NCI-H1417 (cell line): ENCODE measurements around the gene DDX51.
"Not testable (repeated sequence)": the region's sequence is repeated elsewhere in the genome, so short reads cannot be mapped to it uniquely, and the experiment has no call there.

Source experiments
- DNase-seq, 3 experiments: peaks; one replicate each; lab custom pipeline; 2025; lab: John Stamatoyannopoulos, UW

DDX51 gene

GRCh38 chr12:132140918-132141841 lies 2.9 kb downstream of the DDX51 start:
- DNase-seq = no peak

DNA sequence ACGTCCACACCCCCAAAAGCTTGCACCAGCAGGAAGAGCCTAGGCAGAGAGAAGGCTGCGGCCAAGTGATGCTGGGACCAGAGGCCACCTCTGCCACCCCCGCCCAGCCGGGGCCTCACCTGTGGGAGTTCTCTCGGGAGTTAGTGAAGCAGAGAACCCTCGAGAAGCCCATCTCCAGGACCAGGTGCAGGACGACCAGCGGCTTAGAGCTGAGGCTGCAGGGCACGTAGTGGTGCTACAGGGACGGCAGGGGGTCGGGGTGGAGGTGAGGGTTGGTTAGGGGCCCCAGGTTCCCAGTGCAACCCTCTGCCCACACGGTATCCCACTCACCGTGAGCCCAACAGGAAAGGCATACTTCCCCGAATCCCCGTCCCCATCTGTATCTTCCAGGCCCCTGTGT lies 3.6 kb downstream of the DDX51 start:
- no peak for DNase-seq

- no peak for DNase-seq
Observed at GRCh38 chr12:132139912-132140311, 4.2 kb downstream of the DDX51 start.

DNA sequence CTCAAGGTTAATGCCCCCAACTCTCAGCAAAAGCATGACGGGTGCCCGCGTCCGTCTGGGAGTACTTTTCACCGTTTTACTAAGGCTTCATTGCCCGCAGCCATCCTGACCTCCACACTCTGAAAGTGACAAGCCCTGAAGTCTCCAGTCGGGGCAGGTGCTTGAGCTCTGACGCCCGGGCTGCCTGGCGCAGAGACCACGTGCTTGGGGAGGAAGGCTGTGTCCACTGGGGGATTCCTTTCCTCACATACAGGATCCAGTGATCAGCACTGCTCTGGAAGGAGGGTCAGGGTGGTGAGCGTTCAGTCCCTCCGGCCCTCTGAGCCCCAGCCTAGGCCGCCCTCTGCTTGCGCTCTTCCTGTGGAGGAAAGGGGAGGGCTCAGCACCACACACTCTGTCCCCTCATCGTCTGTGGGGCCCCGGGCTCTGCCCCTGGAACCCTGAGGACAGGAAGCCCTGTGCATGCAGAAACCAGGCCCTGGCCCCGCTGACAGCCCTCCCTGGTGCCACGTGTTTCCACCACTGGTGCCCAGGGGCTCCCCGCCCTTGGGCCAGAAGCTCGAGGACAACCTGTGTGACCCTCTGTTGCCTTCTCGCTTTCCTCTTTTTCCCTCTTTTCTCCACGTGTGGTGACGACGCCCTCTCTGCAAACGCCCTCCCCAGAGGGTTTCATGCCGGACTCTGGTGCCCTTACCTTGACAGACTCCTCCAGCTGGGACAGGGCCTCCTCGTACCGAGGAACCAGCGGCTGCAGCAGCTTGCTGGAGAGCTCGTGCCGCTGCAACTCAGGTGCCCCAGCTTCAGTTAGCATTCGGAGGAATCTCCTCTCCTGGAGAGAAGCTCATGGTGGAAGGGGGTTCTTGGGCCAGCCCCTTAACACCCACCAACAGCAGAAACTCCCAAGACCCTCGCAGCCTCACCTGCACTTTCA lies 4.9 kb downstream of the DDX51 start:
- DNase-seq = no peak

GRCh38 chr12:132137483-132138125 lies 6.5 kb downstream of the DDX51 start:
- no peak for DNase-seq

DNA sequence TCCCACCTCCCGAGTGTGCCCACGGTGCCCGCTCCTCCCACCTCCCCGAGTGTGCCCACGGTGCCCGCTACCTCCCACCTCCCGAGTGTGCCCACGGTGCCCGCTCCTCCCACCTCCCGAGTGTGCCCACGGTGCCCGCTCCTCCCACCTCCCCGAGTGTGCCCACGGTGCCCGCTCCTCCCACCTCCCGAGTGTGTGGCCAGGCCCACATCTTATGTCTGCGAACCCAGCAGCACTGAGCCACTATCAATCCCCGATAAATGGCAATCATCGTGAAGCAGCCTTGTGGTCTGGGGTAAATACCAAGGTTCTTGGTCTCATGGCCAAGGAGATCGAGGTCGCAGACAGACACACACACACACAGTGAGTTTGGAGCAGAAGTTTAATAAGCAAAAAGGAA lies 7.9 kb downstream of the DDX51 start:
- not testable (repeated sequence) for DNase-seq

DNA sequence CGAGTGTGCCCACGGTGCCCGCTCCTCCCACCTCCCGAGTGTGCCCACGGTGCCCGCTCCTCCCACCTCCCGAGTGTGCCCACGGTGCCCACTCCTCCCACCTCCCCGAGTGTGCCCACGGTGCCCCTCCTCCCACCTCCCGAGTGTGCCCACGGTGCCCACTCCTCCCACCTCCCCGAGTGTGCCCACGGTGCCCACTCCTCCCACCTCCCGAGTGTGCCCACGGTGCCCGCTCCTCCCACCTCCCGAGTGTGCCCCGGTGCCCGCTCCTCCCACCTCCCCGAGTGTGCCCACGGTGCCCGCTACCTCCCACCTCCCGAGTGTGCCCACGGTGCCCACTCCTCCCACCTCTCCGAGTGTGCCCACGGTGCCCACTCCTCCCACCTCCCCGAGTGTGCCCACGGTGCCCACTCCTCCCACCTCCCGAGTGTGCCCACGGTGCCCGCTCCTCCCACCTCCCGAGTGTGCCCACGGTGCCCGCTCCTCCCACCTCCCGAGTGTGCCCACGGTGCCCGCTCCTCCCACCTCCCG lies 9.4 kb downstream of the DDX51 start:
- not testable (repeated sequence) for DNase-seq

DNA sequence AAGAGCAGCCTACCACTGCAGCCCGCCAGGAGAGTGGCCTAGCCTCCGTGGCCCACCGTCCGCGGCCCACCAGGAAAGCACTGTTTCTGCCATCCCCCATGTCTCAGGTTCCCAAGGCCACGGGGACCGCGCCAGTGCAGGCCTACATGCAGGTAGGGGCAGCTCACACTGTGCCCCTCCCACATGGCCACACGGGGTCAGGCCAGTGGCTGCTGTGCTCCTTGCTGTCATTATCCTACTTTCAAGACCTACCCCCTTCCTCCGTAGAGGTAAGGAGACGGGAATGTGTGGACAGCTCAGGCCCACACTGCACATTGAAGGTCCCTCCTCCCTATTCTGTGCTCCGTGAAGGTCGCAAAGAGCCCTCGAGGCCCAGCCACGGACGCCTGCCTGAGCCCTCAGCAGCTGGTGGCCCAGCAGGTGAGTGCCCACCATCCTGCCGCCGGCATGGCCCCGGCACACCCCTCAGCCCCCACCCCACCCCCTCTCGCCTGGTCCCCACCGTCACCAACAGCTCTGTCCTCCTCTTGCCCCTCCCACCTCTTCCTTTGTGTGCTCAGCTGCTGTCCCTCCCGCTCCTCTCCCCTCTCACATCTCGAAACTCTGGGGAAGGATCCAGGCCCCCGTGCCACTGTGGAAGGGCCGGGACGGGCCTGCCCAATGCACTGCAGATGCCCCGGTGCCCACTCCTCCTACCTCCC lies 10.0 kb downstream of the DDX51 start:
- DNase-seq = peak; percentile 63 to 88 (median 70)

DNA sequence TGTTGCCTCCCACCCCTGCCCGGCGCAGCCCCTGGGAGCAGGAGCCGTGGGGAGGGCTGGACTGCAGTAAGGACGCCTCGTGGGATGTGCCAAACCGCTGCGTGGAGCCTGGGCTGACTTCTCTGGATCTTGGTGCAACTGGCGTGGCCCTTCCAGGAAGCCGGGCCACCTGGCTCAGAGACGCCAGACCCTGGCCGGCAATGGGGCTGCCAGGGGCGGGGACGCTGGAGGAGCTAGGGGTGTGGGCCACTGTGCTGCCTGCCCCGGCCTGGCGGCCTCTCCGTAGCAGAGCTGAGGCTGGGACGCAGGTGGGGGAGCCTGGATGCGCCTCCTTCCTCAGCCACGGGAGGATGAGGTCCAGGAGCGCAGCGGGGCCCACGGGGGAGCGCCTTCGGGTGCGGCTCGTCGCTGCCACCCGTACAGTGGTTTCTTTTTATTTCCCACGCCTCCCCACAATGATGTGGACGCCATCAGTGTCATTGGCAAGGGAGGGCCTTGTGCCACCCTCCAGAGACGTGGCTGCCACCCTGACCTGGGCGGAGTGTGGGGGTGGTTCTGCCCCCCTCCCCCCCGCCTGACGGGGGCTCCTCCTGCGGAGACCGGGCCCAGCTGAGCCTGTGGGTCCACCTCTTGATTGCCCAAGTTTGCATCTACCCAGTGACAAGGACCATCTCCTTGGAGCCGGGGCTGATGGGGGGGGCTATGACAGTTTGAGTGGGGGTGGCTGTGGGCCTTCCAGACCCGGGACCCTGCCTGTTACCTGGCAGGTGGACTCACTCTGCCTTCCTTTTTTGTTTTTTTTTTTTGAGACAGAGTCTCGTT lies 11.3 kb downstream of the DDX51 start:
- no peak for DNase-seq

DNA sequence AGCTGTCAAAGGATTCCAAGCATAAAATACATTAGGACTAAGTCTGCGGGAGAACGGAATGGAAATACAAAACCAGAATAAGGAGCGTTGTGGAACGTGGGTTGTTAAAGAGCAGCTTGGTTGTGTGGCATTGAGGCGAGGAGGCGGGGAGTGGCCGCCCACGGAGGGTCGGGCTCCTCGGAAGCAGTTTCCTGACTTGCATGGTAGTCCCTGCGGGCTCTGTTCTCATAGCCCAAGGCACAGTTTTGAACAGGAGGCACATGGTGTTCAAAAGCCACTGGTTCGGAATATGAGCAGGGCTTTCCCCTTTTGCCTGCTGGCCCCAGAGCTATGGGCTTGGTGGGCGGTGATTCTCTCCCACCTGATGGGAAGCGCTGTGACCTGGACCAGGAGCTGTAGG lies 12.2 kb downstream of the DDX51 start:
- DNase-seq = no peak

DNA sequence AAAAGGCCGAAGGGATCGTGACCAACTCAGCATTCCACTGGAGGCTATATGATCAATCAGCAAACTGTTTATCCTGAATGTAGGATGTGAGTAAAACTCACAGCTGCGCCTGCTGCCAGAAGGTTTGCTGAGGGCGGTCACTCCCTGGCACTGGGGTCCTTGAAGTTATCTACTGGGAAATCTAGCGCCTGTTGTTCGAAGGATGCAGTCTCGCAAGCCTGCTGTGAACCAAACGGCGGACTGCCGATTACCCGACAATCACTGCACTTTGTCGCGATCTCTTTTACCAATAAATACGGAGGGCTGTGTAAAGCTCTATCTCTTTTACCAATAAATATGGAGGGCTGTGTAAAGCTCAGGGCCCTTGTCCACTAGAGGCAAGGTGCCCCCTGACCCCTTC lies 12.9 kb downstream of the DDX51 start:
- no peak for DNase-seq

DNA sequence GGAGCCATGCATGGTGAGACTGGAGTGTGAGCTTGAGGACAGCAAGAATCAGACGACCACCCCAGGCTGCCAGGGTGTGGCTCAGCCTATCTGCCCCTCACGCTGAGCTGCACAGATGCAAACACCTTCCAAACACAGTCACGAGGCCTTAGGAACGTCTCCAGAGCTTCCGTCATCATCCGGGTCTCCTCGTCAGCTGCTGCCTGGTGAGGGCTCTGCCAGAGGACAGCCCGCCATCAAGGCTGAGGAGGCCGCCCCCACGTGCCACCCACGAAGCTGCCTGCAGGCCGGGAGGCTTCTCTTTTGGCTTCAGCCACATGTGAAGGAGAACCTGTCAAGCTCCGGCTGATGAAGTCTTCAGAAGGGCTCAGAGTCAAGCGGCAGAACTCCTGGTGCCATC lies 13.4 kb downstream of the DDX51 start:
- no peak for DNase-seq

DNA sequence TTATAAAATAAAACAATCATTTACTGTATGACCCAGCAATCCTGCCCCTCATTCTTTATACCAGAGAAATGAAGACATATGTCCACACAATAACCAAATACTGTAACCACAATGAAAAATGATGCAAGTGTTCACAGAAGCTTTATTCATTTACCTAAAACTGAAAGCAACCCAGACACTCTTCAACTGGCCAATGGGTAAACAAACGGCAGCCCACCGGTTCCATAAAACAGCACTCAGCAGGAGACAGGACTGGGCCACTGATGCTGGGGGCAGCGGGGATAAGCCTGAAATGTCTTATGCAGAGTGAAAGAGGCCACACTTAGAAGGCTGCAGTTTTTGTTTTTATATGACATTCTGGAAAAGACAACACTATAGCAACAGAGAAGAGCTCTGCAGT lies 15.1 kb downstream of the DDX51 start:
- no peak for DNase-seq

- DNase-seq = no peak
Observed at GRCh38 chr12:132127041-132127440, 17.1 kb downstream of the DDX51 start.

DNA sequence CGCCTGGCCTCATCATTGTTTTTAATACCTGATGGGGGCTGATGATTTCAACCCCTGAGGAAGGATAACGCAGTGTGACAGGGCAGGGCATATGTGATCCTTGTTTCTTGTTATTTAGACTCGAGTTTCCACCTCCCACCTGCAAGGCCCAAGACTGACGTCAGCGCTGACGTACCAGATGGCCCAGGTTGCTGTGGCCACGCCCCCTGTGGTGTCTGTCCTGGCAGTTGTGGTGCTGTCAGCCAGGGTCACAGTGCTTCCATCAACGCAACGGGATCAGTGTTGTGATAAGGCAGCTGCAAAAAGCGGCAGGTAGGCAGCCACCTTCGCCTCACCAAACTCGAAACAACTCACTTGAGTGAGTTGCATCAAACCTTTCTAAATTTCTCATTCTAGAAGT lies 18.4 kb downstream of the DDX51 start:
- DNase-seq = no peak

GRCh38 chr12:132124766-132125425 lies 19.2 kb downstream of the DDX51 start:
- no peak for DNase-seq

DNA sequence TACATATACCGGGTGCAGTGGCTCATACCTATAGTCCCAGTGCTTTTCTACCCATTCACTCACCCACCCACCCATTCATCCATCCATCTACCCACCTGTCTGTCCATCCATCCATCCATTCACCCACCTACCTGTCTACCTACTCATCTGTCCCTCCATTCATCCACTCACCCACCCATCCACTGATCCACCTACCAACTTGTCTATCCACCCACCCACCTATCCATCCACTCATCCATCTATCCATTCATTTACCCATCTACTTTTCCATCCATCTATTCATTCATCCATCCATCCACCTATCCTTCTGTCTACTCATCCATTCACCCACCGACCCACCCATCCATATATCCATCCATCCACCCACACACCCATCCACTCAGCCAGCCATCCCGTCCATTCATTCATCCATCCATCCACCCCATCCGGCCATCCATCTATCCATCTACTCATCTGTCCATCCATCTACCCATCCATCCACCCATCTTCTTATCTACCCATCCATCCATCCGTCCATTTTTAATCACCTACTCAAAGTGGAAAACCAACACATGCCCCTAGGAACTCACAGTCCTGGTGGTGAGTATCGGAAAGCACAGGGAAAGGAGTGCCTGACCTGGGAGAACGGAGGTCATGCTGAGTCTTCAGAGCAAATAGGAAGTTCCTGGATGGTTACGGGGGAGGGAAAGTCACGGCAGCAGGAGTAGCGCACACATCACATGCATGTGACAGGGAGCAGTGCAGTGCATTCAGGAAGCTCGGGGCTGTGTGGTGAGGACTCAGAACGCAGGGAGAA lies 20.0 kb downstream of the DDX51 start:
- no peak for DNase-seq

DNA sequence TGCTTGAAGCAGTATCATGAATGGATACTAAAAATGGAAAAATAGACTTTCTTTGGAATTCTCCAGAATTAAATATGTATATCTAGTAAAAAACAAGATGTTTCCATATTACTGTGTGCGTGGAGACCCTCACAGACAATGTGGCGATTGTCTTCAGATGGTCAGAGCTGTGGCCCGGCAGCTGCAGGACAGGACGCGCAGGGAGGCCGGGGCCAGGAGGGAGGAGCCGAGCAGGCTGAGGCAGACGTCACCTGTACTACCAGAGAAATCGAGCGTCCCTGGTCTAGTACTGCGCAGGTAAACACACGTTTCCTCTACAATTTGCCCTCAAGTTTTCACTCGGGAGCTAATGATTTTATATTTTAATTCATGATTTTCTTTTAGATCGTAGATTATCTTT lies 22.8 kb downstream of the DDX51 start:
- DNase-seq = no peak

DNA sequence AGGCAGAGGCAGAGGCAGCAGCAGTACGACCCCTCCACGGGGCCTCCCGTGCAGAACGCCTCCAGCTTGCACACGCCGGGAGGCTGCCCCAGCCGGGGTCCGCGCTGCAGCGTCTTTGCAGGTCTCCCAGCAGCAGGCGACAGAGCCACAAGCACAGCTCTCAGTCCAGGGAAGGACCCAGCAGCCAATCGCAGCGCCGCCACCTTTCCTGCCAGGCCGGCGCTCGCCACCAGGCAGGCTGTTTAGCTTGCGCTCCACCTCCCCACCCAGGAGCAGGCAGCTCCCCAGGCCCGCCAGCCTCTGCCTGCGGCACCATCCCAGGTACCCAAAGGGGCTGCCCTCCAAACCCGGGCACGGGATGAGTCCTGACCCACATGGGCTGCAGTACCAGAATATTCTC lies 25.2 kb downstream of the DDX51 start:
- DNase-seq = no peak
